ENCODE data around the gene COX4I2. TPM values are rescaled to one million over a fixed set of nuclear protein-coding genes. Genes with fewer than 3 reads are reported as not detected.

COX4I2 gene
- total RNA-seq, 1 experiment from 2014 or later: not detected

GRCh38 chr20:31597481-31597855 is 40.2 kb upstream of the COX4I2 start:
- Mint-ChIP-seq H3K9me3 (no peaks in the 10 kb centered on the region), H3K36me3 (no peaks in the 10 kb centered on the region), H3K4me3 (no peak overlapping the region), H3K27ac (no peak overlapping the region), H3K27me3 (ENCODE audit: low read depth) (no peaks in the 10 kb centered on the region), H3K4me1 (peaks cover 40% of the 10 kb centered on the region)
- no peak for DNase-seq (ENCODE audit: low spot score)
- TF ChIP-seq CDX4 (CRISPR knock-in tag; IDR thresholded peaks at IDR 0.05; ENCODE audit: borderline replicate concordance) (no peak), ZMAT4 (CRISPR knock-in tag; IDR thresholded peaks at IDR 0.05) (no peak), ZNF121 (CRISPR knock-in tag; IDR thresholded peaks at IDR 0.05) (peak; percentile 84; the same call in 1 of the 2 replicates), ATF3 (CRISPR knock-in tag; conservative IDR thresholded peaks at IDR 0.05) (no peak), ZNF232 (CRISPR knock-in tag; IDR thresholded peaks at IDR 0.05) (no peak)
- ChIA-PET POLR2A (interaction anchor here (2.0 kb wide), 1 partner anchor 11 kb away, joined by 19 read pairs; no protein-coding TSS in a partner anchor), CTCF (interaction anchor here (1.0 to 5.7 kb wide), 11 partner anchors 8 to 126 kb away, joined by 3 to 62 read pairs (median 6); partner anchors contain the start of gene ID1)
- no peak for ATAC-seq

GRCh38 chr20:31602431-31602778 is 35.3 kb upstream of the COX4I2 start:
- H3K9me3 Mint-ChIP-seq: no peaks in the 10 kb centered on the region
- peaks cover 28% of the 10 kb centered on the region for H3K4me1 Mint-ChIP-seq
- ChIA-PET POLR2A (interaction anchor here (3.0 kb wide), 1 partner anchor 10 kb away, joined by 9 read pairs; no protein-coding TSS in a partner anchor), CTCF (interaction anchor here (0.8 to 17.0 kb wide), 4 partner anchors 10 to 42 kb away, joined by 3 to 927 read pairs (median 25); no protein-coding TSS in a partner anchor)
- ATAC-seq: no peak
- no peak for TF ChIP-seq SMAD3 (CRISPR knock-in tag; IDR thresholded peaks at IDR 0.05; ENCODE audit: borderline replicate concordance)
- no peak for TF ChIP-seq EMX1 (CRISPR knock-in tag; IDR thresholded peaks at IDR 0.05)
- no peak for TF ChIP-seq AR (CRISPR knock-in tag; IDR thresholded peaks at IDR 0.05)
- TF ChIP-seq ELF4 (CRISPR knock-in tag; IDR thresholded peaks at IDR 0.05; ENCODE audit: low read depth): no peak
- TF ChIP-seq JUN (CRISPR knock-in tag; IDR thresholded peaks at IDR 0.05): no peak
- TF ChIP-seq ZNF121 (CRISPR knock-in tag; IDR thresholded peaks at IDR 0.05): no peak
- TF ChIP-seq NR1H2 (CRISPR knock-in tag; IDR thresholded peaks at IDR 0.05): no peak
- no peak for TF ChIP-seq ZNF219 (CRISPR knock-in tag; IDR thresholded peaks at IDR 0.05; ENCODE audit: borderline replicate concordance)
- no peak for TF ChIP-seq GTF2I (CRISPR knock-in tag; conservative IDR thresholded peaks at IDR 0.05)
- H3K36me3 Mint-ChIP-seq: peaks cover 8% of the 10 kb centered on the region
- H3K4me3 Mint-ChIP-seq: no peak overlapping the region
- peak overlapping the region; percentile 96 for H3K27ac Mint-ChIP-seq
- peaks cover 2% of the 10 kb centered on the region; the same call in 1 of the 2 replicates for H3K27me3 Mint-ChIP-seq (ENCODE audit: low read depth)
- no peak for DNase-seq (ENCODE audit: low spot score)

GRCh38 chr20:31602779-31603441 is 34.8 kb upstream of the COX4I2 start:
- Mint-ChIP-seq H3K4me1 (peaks cover 33% of the 10 kb centered on the region), H3K27ac (peak overlapping the region; percentile 96), H3K9me3 (no peaks in the 10 kb centered on the region), H3K4me3 (peak overlapping the region; percentile 26; the same call in 1 of the 2 replicates), H3K27me3 (ENCODE audit: low read depth) (peaks cover 2% of the 10 kb centered on the region; the same call in 1 of the 2 replicates), H3K36me3 (peaks cover 8% of the 10 kb centered on the region)
- ATAC-seq (no peak), DNase-seq (ENCODE audit: low spot score) (no peak)
- CTCF ChIA-PET: interaction anchor here (0.8 to 17.0 kb wide), 4 partner anchors 10 to 43 kb away, joined by 3 to 927 read pairs (median 25); no protein-coding TSS in a partner anchor
- POLR2A ChIA-PET: interaction anchor here (0.6 to 6.4 kb wide), 3 partner anchors 10 to 30 kb away, joined by 3 to 73 read pairs (median 9); no protein-coding TSS in a partner anchor
- no peak for TF ChIP-seq ZSCAN18 (CRISPR knock-in tag; IDR thresholded peaks at IDR 0.05)
- no peak for TF ChIP-seq ZNF281 (CRISPR knock-in tag; IDR thresholded peaks at IDR 0.05)
- no peak for TF ChIP-seq PRDM15 (CRISPR knock-in tag; IDR thresholded peaks at IDR 0.05)
